Measurements from ENCODE around the gene CHTF8.
"Not testable (repeated sequence)": the region's sequence is repeated elsewhere in the genome, so short reads cannot be mapped to it uniquely, and the experiment has no call there.

- not testable (repeated sequence) for TF ChIP-seq CTCF (IDR thresholded peaks at IDR 0.05; ENCODE audit: low read depth, low read length); EZH2phosphoT487 (IDR thresholded peaks at IDR 0.05; ENCODE audit: low read depth)
Observed at GRCh38 chr16:69149621-69150020, 17.2 kb upstream of the CHTF8 start.
